ENCODE measurements around the gene MGAT5B. TPM values are rescaled to one million over a fixed set of nuclear protein-coding genes. Genes with fewer than 3 reads are reported as not detected.

Gene MGAT5B
- total RNA-seq, 1 donor, result 0.36 TPM

DNA sequence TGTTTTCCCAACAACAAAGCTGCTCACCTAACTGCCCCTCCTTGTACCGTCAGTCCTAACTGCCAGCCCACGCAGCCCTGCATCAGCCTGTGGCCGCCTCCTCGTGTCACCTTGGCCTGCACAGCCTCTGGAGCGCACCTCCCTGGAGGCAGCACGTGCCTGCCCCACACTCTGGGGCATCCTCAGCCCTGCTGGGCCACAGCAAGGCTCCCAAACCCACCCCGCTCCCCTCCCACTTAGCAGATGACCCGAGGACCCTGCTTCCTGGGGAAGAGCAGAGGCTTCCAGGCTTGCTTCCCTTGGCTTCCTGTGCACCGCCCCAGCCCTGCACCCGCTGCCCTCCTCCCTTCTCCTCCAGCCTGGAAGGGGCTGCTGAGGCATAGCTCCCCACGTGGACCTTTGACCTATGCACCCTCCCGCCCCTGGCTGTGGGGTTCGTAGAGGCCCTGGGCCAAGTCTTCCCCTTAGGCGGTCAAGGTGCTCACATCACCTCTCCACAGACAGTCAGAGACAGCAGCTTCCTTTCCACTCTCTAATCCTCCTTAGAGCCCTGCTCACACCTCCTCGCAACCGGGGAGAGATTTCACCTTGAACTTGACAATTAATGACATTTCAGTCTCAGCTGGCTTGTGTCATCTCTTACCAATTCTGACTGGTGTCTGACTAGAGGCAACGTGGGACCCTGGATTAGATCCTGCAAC lies 115.0 kb downstream of the MGAT5B start:
- H3K27me3 ChIP-seq (ENCODE audit: insufficient read depth, low read length), result peaks cover 7% of the 10 kb centered on the region
- H3K27ac ChIP-seq (ENCODE audit: low read depth, low read length), result no peak overlapping the region
- H3K4me3 ChIP-seq (ENCODE audit: insufficient read depth, low read length), result no peak overlapping the region
- H3K4me2 ChIP-seq (ENCODE audit: insufficient read depth, low read length), result no peak overlapping the region
- no peaks in the 10 kb centered on the region for H3K36me3 ChIP-seq (ENCODE audit: insufficient read depth, low read length)
- no peak overlapping the region for H2AFZ ChIP-seq (ENCODE audit: low read length)
- H3K79me2 ChIP-seq (ENCODE audit: insufficient read depth, low read length), result no peaks in the 10 kb centered on the region
- H3K4me1 ChIP-seq (ENCODE audit: insufficient read depth, low read length), result no peaks in the 10 kb centered on the region
- no peak for DNase-seq (ENCODE audit: insufficient read length, low spot score, missing footprints)
- no peaks in the 10 kb centered on the region for H4K20me1 ChIP-seq (ENCODE audit: insufficient read depth, low read length)
- TF ChIP-seq, protein P1, sequence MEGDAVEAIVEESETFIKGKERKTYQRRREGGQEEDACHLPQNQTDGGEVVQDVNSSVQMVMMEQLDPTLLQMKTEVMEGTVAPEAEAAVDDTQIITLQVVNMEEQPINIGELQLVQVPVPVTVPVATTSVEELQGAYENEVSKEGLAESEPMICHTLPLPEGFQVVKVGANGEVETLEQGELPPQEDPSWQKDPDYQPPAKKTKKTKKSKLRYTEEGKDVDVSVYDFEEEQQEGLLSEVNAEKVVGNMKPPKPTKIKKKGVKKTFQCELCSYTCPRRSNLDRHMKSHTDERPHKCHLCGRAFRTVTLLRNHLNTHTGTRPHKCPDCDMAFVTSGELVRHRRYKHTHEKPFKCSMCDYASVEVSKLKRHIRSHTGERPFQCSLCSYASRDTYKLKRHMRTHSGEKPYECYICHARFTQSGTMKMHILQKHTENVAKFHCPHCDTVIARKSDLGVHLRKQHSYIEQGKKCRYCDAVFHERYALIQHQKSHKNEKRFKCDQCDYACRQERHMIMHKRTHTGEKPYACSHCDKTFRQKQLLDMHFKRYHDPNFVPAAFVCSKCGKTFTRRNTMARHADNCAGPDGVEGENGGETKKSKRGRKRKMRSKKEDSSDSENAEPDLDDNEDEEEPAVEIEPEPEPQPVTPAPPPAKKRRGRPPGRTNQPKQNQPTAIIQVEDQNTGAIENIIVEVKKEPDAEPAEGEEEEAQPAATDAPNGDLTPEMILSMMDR (IDR thresholded peaks at IDR 0.05; ENCODE audit: extremely low read depth, low read depth, low read length), result no peak
- no peaks in the 10 kb centered on the region for H3K9me3 ChIP-seq (ENCODE audit: low read depth, low read length)

- Histone ChIP-seq H3K4me3 (ENCODE audit: insufficient read depth, low read length) (no peak overlapping the region), H3K9me3 (ENCODE audit: low read depth, low read length) (no peaks in the 10 kb centered on the region), H4K20me1 (ENCODE audit: insufficient read depth, low read length) (no peaks in the 10 kb centered on the region), H3K79me2 (ENCODE audit: insufficient read depth, low read length) (no peaks in the 10 kb centered on the region), H3K27me3 (ENCODE audit: insufficient read depth, low read length) (peaks cover 7% of the 10 kb centered on the region), H3K4me2 (ENCODE audit: insufficient read depth, low read length) (no peak overlapping the region), H3K36me3 (ENCODE audit: insufficient read depth, low read length) (no peaks in the 10 kb centered on the region), H3K4me1 (ENCODE audit: insufficient read depth, low read length) (no peaks in the 10 kb centered on the region), H2AFZ (ENCODE audit: low read length) (no peak overlapping the region), H3K27ac (ENCODE audit: low read depth, low read length) (no peak overlapping the region)
- no peak for DNase-seq (ENCODE audit: insufficient read length, low spot score, missing footprints)
- TF ChIP-seq, protein P1 (IDR thresholded peaks at IDR 0.05; ENCODE audit: extremely low read depth, low read depth, low read length), result no peak
These were observed 118.2 kb downstream of the MGAT5B start for GRCh38 chr17:76986365-76986764.

GRCh38 chr17:76987486-76988093 lies 119.4 kb downstream of the MGAT5B start:
- no peaks in the 10 kb centered on the region for H4K20me1 ChIP-seq (ENCODE audit: insufficient read depth, low read length)
- no peaks in the 10 kb centered on the region for H3K4me1 ChIP-seq (ENCODE audit: insufficient read depth, low read length)
- no peak overlapping the region for H3K4me2 ChIP-seq (ENCODE audit: insufficient read depth, low read length)
- no peak overlapping the region for H2AFZ ChIP-seq (ENCODE audit: low read length)
- no peaks in the 10 kb centered on the region for H3K79me2 ChIP-seq (ENCODE audit: insufficient read depth, low read length)
- DNase-seq (ENCODE audit: insufficient read length, low spot score, missing footprints), result no peak
- no peaks in the 10 kb centered on the region for H3K36me3 ChIP-seq (ENCODE audit: insufficient read depth, low read length)
- H3K27me3 ChIP-seq (ENCODE audit: insufficient read depth, low read length), result peaks cover 7% of the 10 kb centered on the region
- TF ChIP-seq, protein P1 (IDR thresholded peaks at IDR 0.05; ENCODE audit: extremely low read depth, low read depth, low read length), result no peak
- no peak overlapping the region for H3K27ac ChIP-seq (ENCODE audit: low read depth, low read length)
- no peaks in the 10 kb centered on the region for H3K9me3 ChIP-seq (ENCODE audit: low read depth, low read length)
- H3K4me3 ChIP-seq (ENCODE audit: insufficient read depth, low read length), result no peak overlapping the region

DNA sequence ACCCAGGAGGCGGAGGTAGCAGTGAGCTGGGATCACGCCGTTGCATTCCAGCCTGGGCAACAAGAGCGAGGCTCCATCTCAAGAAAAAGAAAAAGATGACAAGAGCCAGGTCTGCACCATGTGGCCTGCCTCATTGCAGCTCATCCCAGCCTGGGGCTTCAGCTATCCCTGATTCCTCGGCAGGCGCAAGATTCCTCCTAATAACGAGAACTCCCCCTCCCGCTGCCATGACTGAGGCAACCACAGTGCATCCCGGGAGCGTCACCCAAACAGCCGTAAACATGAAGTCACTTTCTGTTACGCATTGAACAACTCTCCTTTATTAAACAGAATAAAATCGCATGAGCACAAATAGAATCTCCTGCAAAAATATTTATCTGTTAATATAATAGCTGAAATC lies 120.6 kb downstream of the MGAT5B start:
- Histone ChIP-seq H3K4me1 (ENCODE audit: insufficient read depth, low read length) (no peaks in the 10 kb centered on the region), H2AFZ (ENCODE audit: low read length) (no peak overlapping the region), H3K27me3 (ENCODE audit: insufficient read depth, low read length) (peaks cover 12% of the 10 kb centered on the region), H3K4me2 (ENCODE audit: insufficient read depth, low read length) (no peak overlapping the region), H3K9me3 (ENCODE audit: low read depth, low read length) (no peaks in the 10 kb centered on the region), H3K36me3 (ENCODE audit: insufficient read depth, low read length) (no peaks in the 10 kb centered on the region), H3K27ac (ENCODE audit: low read depth, low read length) (no peak overlapping the region), H3K4me3 (ENCODE audit: insufficient read depth, low read length) (no peak overlapping the region), H3K79me2 (ENCODE audit: insufficient read depth, low read length) (no peaks in the 10 kb centered on the region), H4K20me1 (ENCODE audit: insufficient read depth, low read length) (no peaks in the 10 kb centered on the region)
- DNase-seq (ENCODE audit: insufficient read length, low spot score, missing footprints), result no peak
- TF ChIP-seq, protein P1 (IDR thresholded peaks at IDR 0.05; ENCODE audit: extremely low read depth, low read depth, low read length), result no peak

All from osteoblast (primary cell).